Panc1 (cell line): ENCODE measurements around the gene BMP7. TPM values are rescaled to one million over a fixed set of nuclear protein-coding genes. Genes with fewer than 3 reads are reported as not detected.

Experiments used
- ATAC-seq: fragments of 200-7000 bp; cut with Tn5 transposase; 2 replicates; pipeline ENCODE4 v1.9.1; 2020; ENCODE audit warnings: mild to moderate bottlenecking, moderate library complexity
- BruUV-seq: library from RNA; stranded (reverse); fragments of 400-500 nt; replicated peaks from 2 replicates; lab custom pipeline; 2021; lab: Mats Ljungman, UMichigan
- CTCF ChIA-PET: fragments of 300-600 bp; sonication (Branson Sonifier 250); formaldehyde crosslinking; loops from one replicate; lab custom pipeline; 2022; ENCODE audit warnings: antibody characterized with exemption; lab: Charles Lee
- POLR2A ChIA-PET: fragments of 300-600 bp; sonication (Branson Sonifier 250); formaldehyde crosslinking; loops from one replicate; lab custom pipeline; 2022; ENCODE audit warnings: antibody characterized with exemption; lab: Charles Lee
- DNase-seq: peaks from one replicate; pipeline ENCODE4 v3.0.0-alpha.2; 2010; ENCODE audit warnings: low read depth, low spot score
- H3K27ac ChIP-seq: 2 replicates; pipeline ENCODE4 v1.5.1; 2011; ENCODE audit warnings: mild to moderate bottlenecking, low read length, inconsistent platforms
- H3K27me3 ChIP-seq: fragments of 200-500 bp; sonication (Bioruptor generic); 2 replicates; pipeline ENCODE4 v1.6.0; 2014; ENCODE audit warnings: low read length, inconsistent platforms; ENCODE audit not compliant: control insufficient read depth, insufficient read depth
- H3K36me3 ChIP-seq: fragments of 200-500 bp; sonication (Bioruptor generic); 2 replicates; pipeline ENCODE4 v1.5.1; 2014; ENCODE audit warnings: inconsistent platforms, mild to moderate bottlenecking, low read length, moderate library complexity; ENCODE audit not compliant: control insufficient read depth, insufficient read depth
- H3K4me1 ChIP-seq: 2 replicates; pipeline ENCODE4 v1.5.1; 2011; ENCODE audit warnings: inconsistent platforms, mild to moderate bottlenecking, low read length, moderate library complexity; ENCODE audit not compliant: control insufficient read depth, insufficient read depth
- H3K4me3 ChIP-seq, 2 experiments: 2 replicates each; pipeline ENCODE4 v1.5.1; 2011 to 2012; ENCODE audit warnings: low read depth in 2 of 2, low read length in 2 of 2, mild to moderate bottlenecking in 2 of 2, inconsistent platforms in 1 of 2, moderate library complexity in 1 of 2
- H3K9me3 ChIP-seq: fragments of 200-500 bp; sonication (Bioruptor generic); 2 replicates; pipeline ENCODE4 v1.5.1; 2014; ENCODE audit warnings: low read depth, mild to moderate bottlenecking, inconsistent platforms, low read length, moderate library complexity; ENCODE audit not compliant: control insufficient read depth, insufficient read depth
- CTCF ChIP-seq: fragments of 450-650 bp; IDR thresholded peaks from 2 replicates; pipeline ENCODE4 v1.5.1; 2017; ENCODE audit warnings: mild to moderate bottlenecking
- POLR2AphosphoS5 ChIP-seq: IDR thresholded peaks from 2 replicates; pipeline ENCODE4 v1.6.1; 2012; ENCODE audit warnings: mild to moderate bottlenecking, low read depth, low read length, moderate library complexity
- REST ChIP-seq, 2 experiments: IDR thresholded peaks; 2 replicates each; pipeline ENCODE4 v1.6.1; 2011 to 2012; ENCODE audit warnings: low read depth in 2 of 2, control low read depth in 1 of 2, low read length in 1 of 2, mild to moderate bottlenecking in 1 of 2, moderate library complexity in 1 of 2; ENCODE audit not compliant: insufficient read depth in 1 of 2
- SIN3A ChIP-seq: IDR thresholded peaks from 2 replicates; pipeline ENCODE4 v1.6.1; 2012; ENCODE audit warnings: low read depth, mild to moderate bottlenecking, low read length, moderate library complexity, borderline replicate concordance; ENCODE audit not compliant: insufficient read depth
- TCF7L2 ChIP-seq: IDR thresholded peaks from 2 replicates; pipeline ENCODE4 v1.6.1; 2011; ENCODE audit warnings: mild to moderate bottlenecking, low read depth, low read length, inconsistent platforms
- in situ Hi-C: cut with HindIII; loops from 2 replicates; pipeline ENCODE4 v1.10.0; 2016; ENCODE audit warnings: low sequenced_read_pairs, low pct_unique_long_range_greater_than_20kb
- intact Hi-C: fragments of 100-400 bp; cut with micrococcal nuclease; formaldehyde crosslinking; loops from one replicate; pipeline ENCODE4 v1.10.0; 2022; ENCODE audit not compliant: unreplicated experiment
- total RNA-seq: library from RNA; stranded (reverse); gene quantifications from one replicate; pipeline ENCODE4 v1.2.1, GENCODE V29; 2021; ENCODE audit not compliant: unreplicated experiment

The BMP7 gene
- total RNA-seq, 1 experiment from 2014 or later: 11.5 TPM

- in situ Hi-C loops: no loop called here
Measured at GRCh38 chr20:57194154-57194553, 72.3 kb downstream of the BMP7 start.

GRCh38 chr20:57193094-57193493 lies 73.3 kb downstream of the BMP7 start:
- ChIA-PET POLR2A (no interaction called here), CTCF (no interaction called here)
- H3K27me3 ChIP-seq: no peaks in the 10 kb centered on the region
- intact Hi-C loops (no loop called here), in situ Hi-C loops (no loop called here)
- DNase-seq (no peak), ATAC-seq (no peak)
- no peak overlapping the region for H3K27ac ChIP-seq
- no TSS peak for BruUV-seq
- no peak for TF ChIP-seq TCF7L2
- TF ChIP-seq REST (IDR thresholded peaks at IDR 0.05; ENCODE audit: insufficient read depth in 1 of 2, low read depth in 2 of 2, low read length in 1 of 2): no peak
- no peak for TF ChIP-seq POLR2AphosphoS5
- no peak for TF ChIP-seq CTCF
- no peak for TF ChIP-seq SIN3A
- H3K4me3 ChIP-seq: no peak overlapping the region
- no peaks in the 10 kb centered on the region for H3K9me3 ChIP-seq
- H3K36me3 ChIP-seq: no peaks in the 10 kb centered on the region
- H3K4me1 ChIP-seq: no peaks in the 10 kb centered on the region

More at GRCh38 chr20:57194154-57194553, 72.3 kb downstream of the BMP7 start:
- ATAC-seq (no peak), DNase-seq (no peak)
- H3K27me3 ChIP-seq: no peaks in the 10 kb centered on the region
- TF ChIP-seq CTCF (no peak), REST (IDR thresholded peaks at IDR 0.05; ENCODE audit: insufficient read depth in 1 of 2, low read depth in 2 of 2, low read length in 1 of 2) (no peak), TCF7L2 (no peak), SIN3A (no peak), POLR2AphosphoS5 (no peak)
- CTCF ChIA-PET: no interaction called here
- POLR2A ChIA-PET: no interaction called here
- H3K27ac ChIP-seq: no peak overlapping the region
- no TSS peak for BruUV-seq
- no peaks in the 10 kb centered on the region for H3K36me3 ChIP-seq
- no peaks in the 10 kb centered on the region for H3K4me1 ChIP-seq
- H3K9me3 ChIP-seq: no peaks in the 10 kb centered on the region
- H3K4me3 ChIP-seq: no peak overlapping the region
- intact Hi-C loops: no loop called here
